Activated T-cell treated with anti-CD3 and anti-CD28 coated beads, Interleukin-2, amount 50 U/mL, for 48 hours (primary cell): ENCODE measurements around the gene DHX38.
"Not testable (repeated sequence)": the region's sequence is repeated elsewhere in the genome, so short reads cannot be mapped to it uniquely, and the experiment has no call there.

Source experiments
- DNase-seq, 2 experiments: peaks; one replicate each; pipeline ENCODE4 v3.0.0-alpha.2; 2020

DHX38 gene

DNA sequence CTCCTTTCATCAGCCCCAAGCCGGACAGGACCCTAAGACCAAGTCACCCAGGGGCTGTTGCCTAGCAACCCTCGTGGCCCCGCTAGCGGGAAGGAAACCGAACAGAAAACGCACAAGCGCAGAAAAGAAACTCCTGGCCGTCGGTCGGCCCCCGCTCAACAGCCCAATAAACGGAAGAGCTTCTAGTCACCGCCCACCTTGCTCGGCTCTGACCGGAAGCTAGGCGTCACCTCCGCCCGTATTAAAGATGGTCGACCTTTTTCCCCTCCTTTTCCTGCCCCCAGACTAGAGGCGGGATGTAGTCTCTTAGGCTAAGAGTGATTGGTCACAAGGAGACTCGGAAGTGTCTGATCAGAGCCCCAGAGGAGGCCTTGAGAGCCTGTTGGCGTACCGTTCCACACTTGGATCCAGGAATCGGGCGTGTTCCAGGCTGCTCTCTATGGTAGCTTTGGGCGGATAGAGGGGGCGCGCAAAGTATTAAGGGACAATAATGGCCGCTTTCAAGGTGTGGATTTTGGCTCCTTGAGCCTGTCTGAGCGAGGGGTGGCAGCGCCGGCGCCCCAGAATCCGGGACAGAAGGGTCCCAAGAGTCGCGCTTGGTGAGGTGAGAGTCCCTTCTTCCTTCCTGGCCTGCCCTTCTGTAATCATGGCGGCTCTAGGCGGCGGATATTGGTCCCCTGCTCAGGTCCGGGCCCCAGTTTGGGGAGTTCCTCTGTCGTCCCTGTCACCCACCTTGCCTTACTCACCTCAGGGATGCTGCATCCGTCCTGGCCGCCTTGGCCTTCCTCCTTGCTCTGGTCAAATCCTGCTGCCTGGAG lies at the start of gene DHX38, which contains the start of gene TXNL4B:
DHX38 (plus strand) TSS at position 400 of the 818 bp plus-strand sequence. CDS start 2,311 bp downstream, outside the sequence.
TXNL4B (minus strand) TSS at position 173 of the 818 bp plus-strand sequence. CDS start 2,871 bp downstream, outside the sequence.
- peak; percentile 89 to 91 for DNase-seq

DNA sequence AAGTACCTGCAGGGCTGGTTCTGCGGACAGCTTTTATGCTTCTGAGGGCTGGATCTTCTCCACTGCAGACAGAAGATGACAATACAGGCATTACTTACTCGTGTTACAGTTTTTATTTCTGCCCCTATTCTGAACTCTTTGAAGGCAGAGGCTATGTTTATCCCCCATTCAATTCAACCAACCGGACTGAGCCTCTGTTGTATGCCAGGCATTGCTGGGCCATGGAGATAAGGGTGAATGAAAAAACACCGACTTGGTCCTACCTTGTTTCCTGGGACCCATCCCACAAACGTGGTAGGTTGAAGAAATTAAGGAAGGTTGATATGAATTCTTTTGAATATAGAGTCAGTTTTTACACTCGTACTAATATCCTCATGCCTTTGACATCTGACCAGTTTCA lies 49.4 kb upstream of the DHX38 start:
- no peak for DNase-seq

DNA sequence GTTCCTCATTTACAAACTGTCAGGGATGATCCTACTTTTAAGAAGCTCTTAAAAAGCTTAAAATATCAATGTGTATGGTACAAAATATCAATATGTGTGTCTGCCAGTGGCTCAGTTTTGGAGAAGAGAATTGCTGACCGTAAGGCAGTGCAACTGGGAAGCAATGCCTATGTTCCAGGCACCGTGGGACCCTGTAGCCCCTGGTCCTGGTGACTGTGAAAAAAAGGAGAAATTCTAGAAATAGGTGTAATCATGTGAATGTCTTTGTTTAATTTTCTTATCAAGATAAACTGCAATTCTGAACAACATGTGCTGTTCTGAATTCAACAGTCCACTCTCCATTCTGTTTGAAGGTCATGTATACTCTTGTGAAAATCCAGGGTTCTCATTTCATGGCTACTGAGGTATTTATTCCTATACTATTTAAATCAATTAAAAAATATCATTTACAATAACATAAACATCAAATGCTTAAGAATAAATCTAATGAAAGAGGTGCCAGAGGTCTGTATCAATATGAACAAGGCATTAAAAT lies 48.8 kb upstream of the DHX38 start:
- DNase-seq: no peak

DNA sequence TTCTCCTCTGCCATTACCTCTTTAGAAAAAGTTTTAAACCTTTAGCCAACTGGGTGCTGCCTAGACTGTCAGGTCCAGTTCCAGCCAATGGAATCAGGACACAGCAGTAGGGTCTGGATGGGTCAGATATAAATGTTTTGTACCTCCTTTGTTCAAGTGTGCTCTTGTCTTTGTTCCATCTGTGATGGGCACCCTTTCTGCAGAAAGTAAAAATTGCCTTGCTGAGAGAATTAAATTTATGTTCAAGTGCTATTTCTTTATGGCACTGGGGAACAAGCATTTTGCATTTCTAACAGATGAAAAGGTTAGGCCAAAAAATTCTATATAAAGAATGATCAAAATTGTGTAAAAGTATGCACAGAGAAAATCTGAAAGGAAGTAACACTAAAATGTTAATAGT lies 44.5 kb upstream of the DHX38 start:
- DNase-seq: no peak

DNA sequence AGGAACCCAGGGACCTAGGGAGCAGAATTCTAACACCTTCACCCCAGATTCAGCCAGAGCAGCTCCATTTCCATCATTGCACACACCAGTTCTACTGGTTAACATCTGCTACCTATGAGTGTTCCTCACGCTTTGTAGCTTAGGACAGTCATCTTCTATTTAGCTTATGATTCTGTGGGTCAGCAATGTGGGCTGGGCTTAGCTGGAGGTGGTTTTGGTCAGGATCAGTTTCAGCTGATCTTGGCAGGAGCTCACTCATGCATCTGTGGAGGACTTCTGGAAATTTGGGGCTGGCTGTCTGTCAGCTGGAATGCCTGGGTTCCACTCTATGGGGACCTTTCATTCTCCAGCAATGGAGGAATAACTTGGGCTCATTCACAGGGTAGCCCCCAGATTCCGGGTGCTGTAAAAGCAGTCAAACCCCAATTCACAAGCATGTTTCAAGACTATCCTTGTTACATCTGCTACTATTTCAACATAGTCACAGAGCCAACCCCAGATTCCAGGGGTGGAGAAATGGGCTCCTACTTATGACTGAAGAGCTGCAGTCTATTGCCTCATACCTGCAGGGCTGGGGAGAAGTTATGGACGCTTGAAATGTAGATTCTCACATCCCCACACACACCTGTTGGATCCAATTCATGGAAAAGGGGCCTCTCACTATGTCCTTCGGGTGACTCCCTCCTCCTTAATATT lies 42.7 kb upstream of the DHX38 start:
- DNase-seq: no peak

DNA sequence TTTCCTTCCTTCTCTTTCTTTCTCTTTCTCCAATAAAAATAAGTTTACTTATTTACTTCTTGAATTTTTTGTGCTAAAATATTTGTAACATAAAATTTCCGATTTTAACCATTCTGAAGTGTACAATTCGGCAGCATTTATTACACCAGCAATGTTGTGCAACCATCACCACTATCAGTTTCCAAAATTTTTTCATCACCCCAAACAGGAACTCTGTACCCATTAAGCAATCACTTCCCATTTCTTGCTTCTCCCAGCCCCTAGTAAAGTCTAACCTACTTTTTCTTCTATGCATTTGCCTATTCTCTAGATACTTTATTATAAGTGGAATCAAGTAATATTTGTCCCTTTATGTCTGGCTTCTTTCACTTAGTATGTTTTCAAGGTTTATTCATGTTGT lies 41.8 kb upstream of the DHX38 start:
- DNase-seq: no peak

DNA sequence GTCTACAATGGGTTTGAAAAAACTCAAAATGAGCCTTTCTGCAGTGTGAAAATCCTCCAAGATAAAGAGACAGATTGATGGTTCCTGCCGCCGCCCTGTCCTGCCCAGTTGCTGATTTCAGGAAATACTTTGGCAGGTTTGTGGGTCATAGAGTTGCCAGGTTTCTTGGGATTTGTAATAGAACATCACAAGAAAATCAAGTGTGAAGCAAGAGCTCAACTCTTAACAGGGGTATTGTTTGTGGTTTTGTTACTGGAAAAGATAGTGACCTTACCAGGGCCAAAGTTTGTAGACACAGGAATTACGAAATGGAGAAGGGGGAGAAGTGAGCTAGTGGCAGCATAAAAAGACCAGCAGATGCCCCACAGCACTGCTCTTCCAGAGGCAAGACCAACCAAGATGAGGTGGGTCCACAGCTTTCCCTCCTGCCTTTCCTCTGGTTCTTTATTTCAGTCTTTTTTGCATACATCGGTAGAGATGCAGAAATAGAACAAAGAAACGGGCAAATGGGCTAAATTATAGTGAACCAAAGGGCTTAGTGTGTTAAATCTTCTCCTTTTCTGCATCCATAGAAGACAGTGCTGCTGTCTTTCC lies 39.3 kb upstream of the DHX38 start, which contains the start of gene HP:
HP (plus strand) TSS at position 252 of the 594 bp plus-strand sequence; CDS start at position 400, 148 bp downstream.
- DNase-seq: not testable (repeated sequence)

DNA sequence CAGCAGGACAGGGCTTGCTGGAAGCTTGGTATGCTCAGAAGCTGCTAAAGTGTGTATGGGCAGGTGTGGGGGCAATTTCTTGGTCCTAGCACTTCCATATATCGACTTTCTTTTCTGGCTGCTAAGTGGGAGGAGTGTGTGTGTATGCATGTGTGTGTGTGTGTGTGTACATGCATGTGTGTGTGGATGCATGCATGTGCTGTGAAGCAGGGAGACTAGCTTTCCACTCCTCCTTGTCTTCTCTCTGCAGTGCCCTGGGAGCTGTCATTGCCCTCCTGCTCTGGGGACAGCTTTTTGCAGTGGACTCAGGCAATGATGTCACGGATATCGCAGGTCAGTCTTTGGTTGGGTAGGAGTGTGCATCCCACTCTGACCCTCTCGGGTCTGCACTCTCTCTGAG lies 37.7 kb upstream of the DHX38 start:
- DNase-seq: no peak

DNA sequence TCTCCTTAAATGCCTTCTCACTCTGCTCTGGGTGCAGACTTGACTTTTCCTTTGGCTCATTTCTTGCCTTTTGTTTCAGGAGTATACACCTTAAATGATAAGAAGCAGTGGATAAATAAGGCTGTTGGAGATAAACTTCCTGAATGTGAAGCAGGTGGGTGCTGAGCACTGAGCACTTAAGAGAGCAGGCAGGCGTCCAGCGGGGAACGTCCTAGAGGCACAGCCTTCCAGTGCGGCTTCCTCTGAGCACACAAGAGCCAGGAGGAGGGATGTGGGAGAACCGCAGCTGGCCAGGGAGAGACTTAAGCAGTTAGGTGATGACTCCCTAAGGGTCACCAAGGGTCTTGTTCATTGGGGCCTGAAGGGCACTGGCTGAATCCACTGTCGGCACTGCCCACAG lies 36.3 kb upstream of the DHX38 start:
- not testable (repeated sequence) for DNase-seq

DNA sequence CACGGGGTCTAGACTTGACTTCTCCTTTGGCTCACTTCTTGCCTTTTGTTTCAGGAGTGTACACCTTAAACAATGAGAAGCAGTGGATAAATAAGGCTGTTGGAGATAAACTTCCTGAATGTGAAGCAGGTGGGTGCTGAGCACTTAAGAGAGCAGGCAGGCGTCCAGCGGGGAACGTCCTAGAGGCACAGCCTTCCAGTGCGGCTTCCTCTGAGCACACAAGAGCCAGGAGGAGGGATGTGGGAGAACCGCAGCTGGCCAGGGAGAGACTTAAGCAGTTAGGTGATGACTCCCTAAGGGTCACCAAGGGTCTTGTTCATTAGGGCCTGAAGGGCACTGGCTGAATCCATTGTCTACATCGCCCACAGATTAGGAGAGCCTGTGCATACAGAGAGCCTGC lies 34.6 kb upstream of the DHX38 start:
- not testable (repeated sequence) for DNase-seq

DNA sequence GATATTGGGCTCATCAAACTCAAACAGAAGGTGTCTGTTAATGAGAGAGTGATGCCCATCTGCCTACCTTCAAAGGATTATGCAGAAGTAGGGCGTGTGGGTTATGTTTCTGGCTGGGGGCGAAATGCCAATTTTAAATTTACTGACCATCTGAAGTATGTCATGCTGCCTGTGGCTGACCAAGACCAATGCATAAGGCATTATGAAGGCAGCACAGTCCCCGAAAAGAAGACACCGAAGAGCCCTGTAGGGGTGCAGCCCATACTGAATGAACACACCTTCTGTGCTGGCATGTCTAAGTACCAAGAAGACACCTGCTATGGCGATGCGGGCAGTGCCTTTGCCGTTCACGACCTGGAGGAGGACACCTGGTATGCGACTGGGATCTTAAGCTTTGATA lies 33.2 kb upstream of the DHX38 start:
- DNase-seq: no peak

DNA sequence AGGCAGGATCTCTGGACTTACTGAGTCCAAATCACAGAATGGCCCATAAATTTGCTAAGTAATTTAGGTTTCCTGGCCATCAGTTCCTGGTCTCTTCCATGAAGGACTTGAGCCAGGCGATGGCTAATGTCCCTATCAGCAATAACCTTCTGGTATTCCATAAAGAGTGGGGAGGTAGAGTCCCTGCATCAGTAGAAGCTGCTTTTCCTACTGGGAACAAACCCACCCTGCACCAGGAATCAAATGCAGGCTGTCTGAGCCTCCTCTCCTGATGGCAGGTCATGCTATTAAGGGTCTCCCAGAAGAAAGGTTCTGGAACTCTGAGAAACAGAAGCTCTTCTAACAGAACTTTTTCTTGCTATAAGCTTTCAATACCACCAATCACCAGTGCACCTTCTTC lies 32.1 kb upstream of the DHX38 start:
- no peak for DNase-seq

DNA sequence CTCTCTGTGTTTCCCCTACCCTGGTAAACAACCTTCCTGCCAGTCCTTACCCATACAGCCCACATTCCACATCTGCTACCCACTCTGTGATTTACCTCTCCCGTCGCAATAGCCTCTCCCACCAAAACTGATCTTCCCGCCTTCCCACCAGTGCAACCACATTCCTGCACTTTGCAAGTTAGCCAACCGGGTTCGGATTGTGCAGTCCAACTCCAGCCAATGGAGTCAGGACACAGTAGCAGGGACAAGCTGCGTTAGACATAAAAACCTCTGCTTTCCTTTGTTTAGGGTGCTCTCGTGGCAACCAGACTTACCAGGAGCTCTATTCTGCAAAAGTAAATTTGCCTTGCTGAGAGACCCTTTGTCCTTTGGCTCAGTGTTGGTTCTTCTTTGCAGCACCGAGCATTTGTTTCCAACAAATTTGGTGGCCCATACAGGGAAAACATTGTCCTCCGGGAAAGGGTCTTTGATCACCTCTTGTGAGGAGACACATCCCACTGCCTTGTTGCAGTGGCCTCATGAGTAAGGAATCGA lies 29.2 kb upstream of the DHX38 start:
- no peak for DNase-seq

DNA sequence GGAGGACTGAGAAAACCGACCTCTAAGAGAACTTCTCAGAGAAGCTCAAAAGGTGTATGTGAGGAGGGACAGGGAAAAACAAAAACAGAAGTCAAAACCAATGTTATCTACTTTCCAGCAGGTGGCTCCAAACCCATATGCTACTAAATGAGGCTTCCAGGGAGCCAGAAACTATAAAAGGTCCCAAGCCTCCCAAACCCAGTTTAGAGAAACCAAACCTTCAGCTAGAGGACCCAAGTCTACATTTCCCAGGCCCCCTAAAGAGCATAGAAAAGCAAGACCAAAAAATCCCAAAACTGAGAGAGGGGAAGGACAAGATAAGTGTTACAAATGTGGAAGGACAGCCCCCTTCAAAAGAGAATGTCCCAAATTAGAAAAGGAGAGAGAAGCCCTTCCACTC lies 26.9 kb upstream of the DHX38 start:
- no peak for DNase-seq

DNA sequence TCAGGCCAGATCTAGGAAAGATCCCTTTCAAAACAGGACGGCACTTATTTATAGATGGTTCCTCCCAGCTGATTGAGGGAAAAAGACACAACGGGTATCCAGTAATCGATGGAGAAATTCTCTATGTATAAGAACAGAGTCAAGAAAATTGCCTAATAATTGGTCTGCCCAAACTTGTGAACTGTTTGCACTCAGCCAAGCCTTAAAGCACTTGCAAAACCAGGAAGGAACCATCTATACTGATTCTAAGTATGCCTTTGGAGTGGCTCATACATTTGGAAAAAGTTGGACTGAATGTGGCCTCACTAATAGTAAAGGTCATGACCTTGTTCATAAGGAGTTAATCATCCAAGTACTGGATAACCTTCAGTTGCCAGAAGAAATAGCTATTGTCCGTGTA lies 24.7 kb upstream of the DHX38 start:
- no peak for DNase-seq

DNA sequence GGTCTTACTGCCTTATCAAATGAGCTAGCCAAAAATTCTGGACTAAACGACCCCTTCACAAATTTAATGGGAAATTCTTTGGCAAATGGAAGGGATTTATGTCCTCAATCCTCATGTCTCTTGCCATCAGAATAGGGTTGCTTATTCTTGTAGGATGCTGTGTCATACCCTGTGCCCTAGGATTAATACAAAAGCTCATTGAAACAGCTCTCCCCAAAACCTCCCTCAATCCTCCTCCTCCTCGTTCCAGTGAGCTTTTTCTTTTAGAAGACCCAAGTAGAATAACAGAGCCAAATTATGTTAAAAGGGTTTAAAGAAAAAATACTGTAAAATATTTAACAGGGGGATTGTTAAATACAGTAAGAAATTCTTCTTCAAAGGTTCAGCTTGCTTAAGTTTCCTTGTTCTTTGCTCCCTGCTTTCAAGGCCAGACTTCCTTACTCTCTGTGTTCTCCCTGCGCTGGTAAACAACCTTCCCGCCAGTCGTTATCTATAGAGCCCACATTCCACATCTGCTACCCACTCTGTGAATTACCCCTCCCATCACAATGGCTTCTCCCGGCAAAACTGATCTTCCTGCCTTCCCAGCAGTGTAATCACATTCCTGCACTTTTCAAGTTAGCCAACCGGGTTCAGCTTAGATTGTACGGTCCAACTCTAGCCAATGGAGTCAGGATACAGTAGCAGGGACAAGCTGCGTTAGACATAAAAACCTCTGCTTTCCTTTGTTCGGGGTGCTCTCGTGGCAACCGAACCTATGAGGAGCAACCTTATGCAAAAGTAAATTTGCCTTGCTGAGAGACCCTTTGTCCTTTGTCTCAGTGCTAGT lies 20.9 kb upstream of the DHX38 start:
- DNase-seq: no peak

DNA sequence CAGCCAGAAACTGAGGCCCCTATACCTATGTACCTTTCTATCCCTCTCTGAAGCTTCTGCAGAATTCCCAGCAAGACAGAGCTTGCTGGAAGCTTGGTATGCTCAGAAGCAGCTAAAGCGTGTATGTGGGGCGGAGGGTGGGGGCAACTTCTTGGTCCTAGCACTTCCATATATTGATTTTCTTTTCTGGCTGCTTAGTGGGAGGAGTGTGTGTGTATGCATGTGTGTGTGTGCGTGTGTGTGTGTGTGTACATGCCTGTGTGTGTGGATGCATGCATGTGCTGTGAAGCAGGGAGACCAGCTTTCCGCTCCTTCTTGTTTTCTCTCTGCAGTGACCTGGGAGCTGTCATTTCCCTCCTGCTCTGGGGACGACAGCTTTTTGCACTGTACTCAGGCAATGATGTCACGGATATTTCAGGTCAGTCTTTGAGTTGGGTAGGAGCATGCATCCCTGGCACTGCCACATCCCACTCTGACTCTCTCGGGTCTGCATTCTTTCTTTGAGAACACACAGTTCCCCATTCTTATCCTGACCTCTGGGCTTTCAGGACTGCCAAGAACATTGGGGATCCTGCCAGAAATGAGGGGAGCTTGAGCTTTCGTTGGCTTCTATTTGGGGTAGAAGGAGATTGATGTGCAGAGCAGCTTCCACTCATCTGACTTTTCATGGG lies 20.0 kb upstream of the DHX38 start:
- DNase-seq: no peak

DNA sequence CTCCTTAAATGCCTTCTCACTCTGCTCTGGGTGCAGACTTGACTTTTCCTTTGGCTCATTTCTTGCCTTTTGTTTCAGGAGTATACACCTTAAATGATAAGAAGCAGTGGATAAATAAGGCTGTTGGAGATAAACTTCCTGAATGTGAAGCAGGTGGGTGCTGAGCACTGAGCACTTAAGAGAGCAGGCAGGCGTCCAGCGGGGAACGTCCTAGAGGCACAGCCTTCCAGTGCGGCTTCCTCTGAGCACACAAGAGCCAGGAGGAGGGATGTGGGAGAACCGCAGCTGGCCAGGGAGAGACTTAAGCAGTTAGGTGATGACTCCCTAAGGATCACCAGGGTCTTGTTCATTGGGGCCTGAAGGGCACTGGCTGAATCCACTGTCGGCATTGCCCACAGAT lies 18.6 kb upstream of the DHX38 start:
- not testable (repeated sequence) for DNase-seq

DNA sequence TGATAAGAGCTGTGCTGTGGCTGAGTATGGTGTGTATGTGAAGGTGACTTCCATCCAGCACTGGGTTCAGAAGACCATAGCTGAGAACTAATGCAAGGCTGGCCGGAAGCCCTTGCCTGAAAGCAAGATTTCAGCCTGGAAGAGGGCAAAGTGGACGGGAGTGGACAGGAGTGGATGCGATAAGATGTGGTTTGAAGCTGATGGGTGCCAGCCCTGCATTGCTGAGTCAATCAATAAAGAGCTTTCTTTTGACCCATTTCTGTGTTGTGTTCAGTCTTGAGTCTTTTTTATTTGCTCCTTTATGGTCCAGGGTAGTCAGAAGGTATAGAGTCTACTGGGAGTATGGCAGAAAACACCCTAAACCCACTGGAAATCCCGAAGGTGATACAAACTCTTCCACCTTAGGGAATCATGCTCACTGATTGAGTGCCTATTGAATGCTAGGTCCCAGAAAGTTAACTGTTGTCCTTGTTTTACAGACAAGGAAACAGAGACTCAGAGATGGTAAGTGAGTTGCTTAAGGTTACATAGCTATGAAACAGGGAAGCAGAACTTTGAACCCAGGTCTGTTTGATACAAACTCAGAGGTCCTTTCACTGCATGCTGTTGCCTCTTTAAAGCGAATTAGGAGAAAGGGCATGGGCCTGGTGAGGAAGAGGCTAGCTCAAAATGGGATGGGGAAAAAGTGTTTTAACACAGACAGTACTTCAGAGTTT lies 16.5 kb upstream of the DHX38 start:
- not testable (repeated sequence) for DNase-seq

DNA sequence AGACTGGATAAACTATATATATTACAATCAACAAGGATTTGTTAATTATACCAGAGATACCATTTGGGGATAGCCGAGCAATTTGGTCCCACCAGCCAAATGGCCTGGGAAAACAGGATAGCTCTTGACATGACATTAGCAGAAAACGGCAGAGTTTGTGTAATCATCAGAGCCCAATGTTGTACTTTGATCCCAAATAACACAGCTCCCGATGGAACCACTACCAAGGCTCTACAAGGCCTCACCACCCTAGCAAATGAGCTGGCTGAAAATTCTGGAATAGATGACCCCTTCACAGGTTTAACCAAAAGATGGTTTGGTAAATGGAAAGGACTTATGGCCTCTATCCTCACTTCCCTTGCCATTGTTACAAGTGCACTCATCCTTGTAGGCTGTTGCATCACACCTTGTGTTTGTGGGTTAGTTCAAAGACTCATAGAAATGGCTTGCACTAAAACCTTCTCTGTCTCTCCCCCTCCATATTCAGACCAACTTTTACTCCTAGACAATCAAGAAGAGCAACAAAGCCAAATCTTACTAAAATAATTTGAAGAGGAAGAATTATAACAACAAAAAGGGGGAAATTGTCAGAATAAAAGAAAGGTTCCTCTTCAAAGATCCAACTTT lies 9.8 kb upstream of the DHX38 start:
- no peak for DNase-seq
